ENCODE data around the gene TMEM130.

- TF ChIP-seq CTCF (conservative IDR thresholded peaks at IDR 0.05 in 1 of 2, IDR thresholded peaks at IDR 0.05 in 1 of 2; ENCODE audit: extremely low read depth in 1 of 2, insufficient read depth in 1 of 2, low read depth in 1 of 2, low read length in 2 of 2) (no peak), EZH2 (IDR thresholded peaks at IDR 0.05; ENCODE audit: borderline replicate concordance, low read length) (no peak)
These were observed 372 bp upstream of the TMEM130 start for GRCh38 chr7:98870121-98870651.

All from mammary epithelial cell (primary cell).